NCI-H1436 (cell line): ENCODE results near the gene KCP.

Experiments used
- DNase-seq: peaks from one replicate; lab custom pipeline; 2025; lab: John Stamatoyannopoulos, UW

KCP gene

GRCh38 chr7:128858380-128859231 lies 51.9 kb downstream of the KCP start:
- no peak for DNase-seq

- DNase-seq = no peak
Measured at GRCh38 chr7:128856001-128856718, 54.3 kb downstream of the KCP start.

- DNase-seq = no peak
Measured at GRCh38 chr7:128855559-128855958, 55.0 kb downstream of the KCP start.

- DNase-seq = no peak
Measured at GRCh38 chr7:128854396-128854795, 56.1 kb downstream of the KCP start.

GRCh38 chr7:128853799-128854198 lies 56.7 kb downstream of the KCP start:
- DNase-seq = no peak

- DNase-seq = no peak
Measured at GRCh38 chr7:128852537-128853254, 57.8 kb downstream of the KCP start.

- no peak for DNase-seq
Measured at GRCh38 chr7:128849804-128850490, 60.6 kb downstream of the KCP start.

GRCh38 chr7:128849156-128849515 lies 61.4 kb downstream of the KCP start:
- DNase-seq = no peak

- DNase-seq = no peak
Measured at GRCh38 chr7:128848289-128849155, 62.0 kb downstream of the KCP start.

GRCh38 chr7:128847721-128848211 lies 62.7 kb downstream of the KCP start:
- DNase-seq = no peak

- no peak for DNase-seq
Measured at GRCh38 chr7:128846781-128847444, 63.6 kb downstream of the KCP start.

- DNase-seq = no peak
Measured at GRCh38 chr7:128845987-128846386, 64.5 kb downstream of the KCP start.

- DNase-seq = no peak
Measured at GRCh38 chr7:128845475-128845874, 65.0 kb downstream of the KCP start.

- DNase-seq = no peak
Measured at GRCh38 chr7:128844777-128845311, 65.7 kb downstream of the KCP start.

- DNase-seq = no peak
Measured at GRCh38 chr7:128843938-128844621, 66.4 kb downstream of the KCP start.

- no peak for DNase-seq
Measured at GRCh38 chr7:128842674-128843641, 67.6 kb downstream of the KCP start.

GRCh38 chr7:128841921-128842673 lies 68.4 kb downstream of the KCP start:
- DNase-seq = no peak
